Astrocyte of the spinal cord (primary cell): ENCODE results near the gene CC2D2A.
A peak's percentile ranks its signal among the peaks of the same experiment; 100 is the strongest.

ENCODE experiments used
- DNase-seq: peaks from one replicate; pipeline ENCODE4 v3.0.0; 2011; ENCODE audit warnings: low read depth, low spot score
- H3K4me3 ChIP-seq: 2 replicates; pipeline ENCODE4 v1.5.1; 2011; ENCODE audit warnings: low read depth, mild to moderate bottlenecking, low read length, moderate library complexity
- in situ Hi-C: cut with HindIII; loops from 2 replicates; pipeline ENCODE4 v1.10.0; 2017; ENCODE audit warnings: low sequenced_read_pairs
- TF ChIP-seq, protein P1 (sequence below): IDR thresholded peaks from 2 replicates; pipeline ENCODE4 v1.5.1; 2012; ENCODE audit warnings: low read depth, mild to moderate bottlenecking, low read length, inconsistent platforms

The CC2D2A gene

DNA sequence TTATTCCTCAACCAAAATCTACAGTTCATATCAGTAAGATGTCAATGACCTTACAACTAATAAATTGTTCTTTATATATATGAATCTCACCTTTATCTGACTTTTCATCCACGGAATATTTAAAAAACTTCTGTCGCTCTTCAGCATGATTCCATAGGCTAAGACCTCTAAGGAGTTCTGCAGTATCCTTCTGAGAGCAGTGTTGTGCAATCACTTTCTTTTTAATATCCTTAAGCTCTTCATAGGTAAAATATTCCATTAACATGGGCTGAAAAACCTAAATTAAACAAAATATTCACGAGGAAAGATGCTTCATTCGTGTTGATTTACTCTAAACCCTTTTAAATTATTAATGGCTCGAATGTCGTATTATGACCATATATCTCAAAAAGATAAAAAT is 168.7 kb downstream of the CC2D2A start:
- in situ Hi-C loops = no loop called here
- H3K4me3 ChIP-seq = no peak overlapping the region
- TF ChIP-seq, protein P1, sequence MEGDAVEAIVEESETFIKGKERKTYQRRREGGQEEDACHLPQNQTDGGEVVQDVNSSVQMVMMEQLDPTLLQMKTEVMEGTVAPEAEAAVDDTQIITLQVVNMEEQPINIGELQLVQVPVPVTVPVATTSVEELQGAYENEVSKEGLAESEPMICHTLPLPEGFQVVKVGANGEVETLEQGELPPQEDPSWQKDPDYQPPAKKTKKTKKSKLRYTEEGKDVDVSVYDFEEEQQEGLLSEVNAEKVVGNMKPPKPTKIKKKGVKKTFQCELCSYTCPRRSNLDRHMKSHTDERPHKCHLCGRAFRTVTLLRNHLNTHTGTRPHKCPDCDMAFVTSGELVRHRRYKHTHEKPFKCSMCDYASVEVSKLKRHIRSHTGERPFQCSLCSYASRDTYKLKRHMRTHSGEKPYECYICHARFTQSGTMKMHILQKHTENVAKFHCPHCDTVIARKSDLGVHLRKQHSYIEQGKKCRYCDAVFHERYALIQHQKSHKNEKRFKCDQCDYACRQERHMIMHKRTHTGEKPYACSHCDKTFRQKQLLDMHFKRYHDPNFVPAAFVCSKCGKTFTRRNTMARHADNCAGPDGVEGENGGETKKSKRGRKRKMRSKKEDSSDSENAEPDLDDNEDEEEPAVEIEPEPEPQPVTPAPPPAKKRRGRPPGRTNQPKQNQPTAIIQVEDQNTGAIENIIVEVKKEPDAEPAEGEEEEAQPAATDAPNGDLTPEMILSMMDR = no peak
- DNase-seq = no peak

DNA sequence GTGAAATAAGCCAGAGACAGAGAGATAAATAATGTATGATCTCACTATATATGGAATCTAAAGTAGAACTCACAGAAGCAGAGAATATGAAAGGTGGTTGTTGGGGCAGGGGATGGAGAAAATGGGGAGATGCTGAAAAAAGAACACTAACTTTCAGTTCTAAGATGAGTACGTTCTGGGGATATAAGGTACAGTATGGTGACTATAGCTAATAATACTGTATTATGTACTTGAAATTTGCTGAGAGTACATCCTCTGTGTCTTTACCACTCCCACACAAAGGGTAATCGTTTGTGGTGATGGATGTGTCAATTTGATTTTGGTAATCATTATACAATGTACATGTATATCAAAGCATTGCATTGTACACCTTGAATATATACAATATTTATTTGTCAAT is 178.9 kb downstream of the CC2D2A start:
- no peak for DNase-seq
- no peak overlapping the region for H3K4me3 ChIP-seq
- in situ Hi-C loops = no loop called here
- TF ChIP-seq, protein P1 = no peak

DNA sequence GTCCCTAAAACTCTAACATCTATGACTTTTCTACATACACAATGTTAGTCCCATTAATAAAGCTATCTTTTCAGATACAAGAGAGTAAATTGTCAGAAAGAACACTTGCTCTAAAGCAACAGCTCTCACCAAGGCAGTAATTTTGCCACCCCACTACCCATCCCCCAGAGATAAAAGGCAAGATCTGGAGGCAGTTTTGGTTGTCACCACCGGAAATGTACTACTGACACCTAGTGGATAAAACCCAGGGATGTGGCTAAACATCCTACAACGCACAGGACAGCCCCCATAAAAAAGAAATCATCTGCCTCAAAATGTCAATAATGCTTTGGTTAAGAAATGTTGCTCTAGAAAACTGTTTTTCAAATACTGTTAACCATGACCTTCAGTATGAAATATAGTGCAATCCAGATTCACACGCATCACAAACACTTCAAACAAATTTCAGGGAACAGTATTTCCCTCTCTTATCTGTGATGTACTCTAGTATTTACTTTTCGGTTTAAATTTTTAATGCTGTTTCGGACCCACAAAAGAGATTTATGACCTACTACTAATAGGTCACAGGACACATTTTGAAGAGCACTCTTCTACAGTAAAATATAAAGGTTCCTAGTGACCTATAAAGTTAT is 180.3 kb downstream of the CC2D2A start:
- no peak overlapping the region for H3K4me3 ChIP-seq
- TF ChIP-seq, protein P1 = peak; percentile 67
- in situ Hi-C loops = no loop called here
- peak; percentile 39 for DNase-seq
